T-cell (primary cell): Measurements from ENCODE around the gene DNAJC7. TPM values are rescaled to one million over a fixed set of nuclear protein-coding genes. Genes with fewer than 3 reads are reported as not detected.

ENCODE experiments used
- ATAC-seq, 4 experiments: fragments of 200-7000 bp in 3 of 4; fragments of 150-1000 bp in 1 of 4; cut with Tn5 transposase; replicated peaks in 1 of 4; 1 replicate in 3 of 4; 2 replicates in 1 of 4; pipeline ENCODE4 v1.10.0; 2021; ENCODE audit warnings: moderate library complexity in 3 of 4, mild to moderate bottlenecking in 2 of 4, moderate number of reproducible peaks in 1 of 4
- CTCF ChIA-PET, 2 donors: fragments of 300-600 bp; sonication (Branson Sonifier 250); formaldehyde crosslinking; loops; one replicate each; lab custom pipeline; 2022; ENCODE audit warnings: antibody characterized with exemption in 2 of 2; lab: Charles Lee
- POLR2A ChIA-PET, 2 donors: fragments of 300-600 bp; sonication (Branson Sonifier 250); formaldehyde crosslinking; loops; one replicate each; lab custom pipeline; 2022; ENCODE audit warnings: antibody characterized with exemption in 2 of 2; lab: Charles Lee
- DNase-seq, 35 experiments: peaks; one replicate each; pipeline versions ENCODE4 v3.0.0 to v3.0.0-alpha.2; 2013 to 2023
- H3K27ac ChIP-seq: one replicate; pipeline ENCODE4 v1.5.1; 2013; ENCODE audit warnings: low read length
- H3K27me3 ChIP-seq, 2 experiments: replicated peaks in 1 of 2; 1 replicate in 1 of 2; 2 replicates in 1 of 2; pipeline versions ENCODE4 v1.6.1 to v1.7.0; 2013; ENCODE audit warnings: low read length in 1 of 2, mixed read lengths in 1 of 2; ENCODE audit not compliant: control insufficient read depth in 2 of 2, insufficient read depth in 2 of 2; ENCODE audit errors: extremely low read depth in 1 of 2
- H3K36me3 ChIP-seq, 2 donors: 1 replicate in 1 of 2; 2 replicates in 1 of 2; pipeline versions ENCODE4 v1.6.1 to v1.7.0; 2013; ENCODE audit warnings: low read length in 1 of 2; ENCODE audit not compliant: control insufficient read depth in 2 of 2, insufficient read depth in 1 of 2; ENCODE audit errors: extremely low read depth in 1 of 2
- H3K4me1 ChIP-seq, 2 experiments: 1 replicate in 1 of 2; 2 replicates in 1 of 2; pipeline versions ENCODE4 v1.6.1 to v1.7.0; 2013; ENCODE audit warnings: low read length in 2 of 2, mixed read lengths in 1 of 2; ENCODE audit not compliant: insufficient read depth in 2 of 2, control insufficient read depth in 1 of 2; ENCODE audit errors: extremely low read depth in 1 of 2
- H3K4me3 ChIP-seq, 2 donors: 1 replicate in 1 of 2; 2 replicates in 1 of 2; pipeline versions ENCODE4 v1.5.1 to v1.7.0; 2013; ENCODE audit warnings: mild to moderate bottlenecking in 2 of 2, low read length in 1 of 2, moderate library complexity in 1 of 2; ENCODE audit not compliant: control insufficient read depth in 1 of 2; ENCODE audit errors: extremely low read depth in 1 of 2
- H3K9me3 ChIP-seq: 2 replicates; pipeline ENCODE4 v1.7.0; 2013
- H3K27ac Mint-ChIP-seq, 2 donors: one replicate each; pipeline ENCODE4 v1.8.0; 2020 to 2021; ENCODE audit warnings: mild to moderate bottlenecking in 2 of 2, mixed read lengths in 2 of 2
- H3K27me3 Mint-ChIP-seq, 2 donors: one replicate each; pipeline ENCODE4 v1.8.0; 2021 to 2022; ENCODE audit warnings: mixed read lengths in 2 of 2
- H3K36me3 Mint-ChIP-seq: one replicate; pipeline ENCODE4 v1.8.0; 2021; ENCODE audit warnings: mixed read lengths
- H3K4me1 Mint-ChIP-seq, 3 donors: one replicate each; pipeline ENCODE4 v1.8.0; 2020 to 2022; ENCODE audit warnings: mixed read lengths in 3 of 3, mild to moderate bottlenecking in 1 of 3
- H3K4me3 Mint-ChIP-seq, 3 donors: one replicate each; pipeline ENCODE4 v1.8.0; 2020 to 2022; ENCODE audit warnings: mild to moderate bottlenecking in 3 of 3, mixed read lengths in 3 of 3, moderate library complexity in 3 of 3
- H3K9me3 Mint-ChIP-seq, 3 donors: one replicate each; pipeline ENCODE4 v1.8.0; 2020 to 2022; ENCODE audit warnings: mixed read lengths in 3 of 3
- WGBS: methylation state at CpG from one replicate; pipeline ENCODE4 v1.1.5; 2013; ENCODE audit warnings: missing lambda C conversion rate; ENCODE audit not compliant: insufficient coverage; 5-methylcytosine and 5-hydroxymethylcytosine counted together
- total RNA-seq, 35 experiments: library from RNA in 6 of 35; stranded (reverse) in 6 of 35; fragments of 120-200 nt in 1 of 35; gene quantifications; one replicate each; pipeline versions ENCODE4 v1.2.1 to v1.2.4 and lab custom pipeline; 2013 to 2026

The DNAJC7 gene
- total RNA-seq, 5 donors from 2014 or later (not counting 1 experiment from before 2014, with no cell fraction given) = 107 to 129 (median 112) TPM

DNA sequence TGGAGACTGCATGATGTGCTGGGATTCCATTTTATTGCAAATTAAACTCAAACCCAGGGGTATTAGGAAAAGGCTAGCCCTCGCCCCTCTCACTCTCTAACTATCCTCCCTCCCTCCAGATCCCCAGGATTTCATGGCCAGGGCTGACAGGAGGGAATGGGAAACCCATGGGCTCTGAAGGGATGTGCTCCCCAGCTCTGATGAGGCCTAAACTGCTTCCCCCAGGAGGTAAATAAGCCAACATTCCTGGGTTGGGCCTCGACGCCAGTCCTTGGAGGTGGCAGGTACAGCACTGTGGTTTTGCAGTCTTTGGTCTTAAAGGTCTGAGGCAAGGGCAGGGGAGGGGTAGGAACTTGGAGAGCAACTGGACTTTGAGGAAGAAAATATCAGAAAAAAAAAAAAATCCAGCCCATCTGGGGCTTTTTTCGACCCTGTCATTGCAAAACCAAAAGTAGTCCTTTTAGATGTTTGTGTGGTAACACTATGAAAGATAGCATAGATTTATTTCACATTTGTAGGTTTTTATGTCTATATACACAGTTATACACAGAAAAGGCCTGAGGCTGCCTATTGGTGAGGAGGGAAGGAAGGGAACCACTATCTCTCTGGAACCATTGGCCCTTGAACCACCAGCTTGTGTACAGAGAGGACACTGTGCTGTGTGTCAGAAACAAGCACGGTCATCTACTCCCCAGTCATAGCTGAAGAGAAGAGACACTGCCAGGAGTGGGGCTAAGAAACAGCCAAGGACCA lies 21.2 kb upstream of the DNAJC7 start:
- WGBS = 68% methylated on average over 3 of the region's 5 CpGs
- Mint-ChIP-seq H3K36me3 (no peaks in the 10 kb centered on the region), H3K27ac (no peak overlapping the region), H3K9me3 (no peaks in the 10 kb centered on the region), H3K27me3 (peaks cover 0 to 23% of the 10 kb centered on the region in 2 donors), H3K4me3 (no peak overlapping the region), H3K4me1 (peaks cover 6 to 9% (median 7%) of the 10 kb centered on the region in 3 donors)
- Histone ChIP-seq H3K27me3 (peaks cover 0 to 35% of the 10 kb centered on the region in 2 experiments), H3K36me3 (no peaks in the 10 kb centered on the region), H3K27ac (no peak overlapping the region), H3K4me3 (no peak overlapping the region), H3K9me3 (no peaks in the 10 kb centered on the region), H3K4me1 (peaks cover 0 to 8% of the 10 kb centered on the region in 2 experiments)
- CTCF ChIA-PET = no interaction called here
- DNase-seq = no peak
- ATAC-seq = no peak
- POLR2A ChIA-PET = no interaction called here

DNA sequence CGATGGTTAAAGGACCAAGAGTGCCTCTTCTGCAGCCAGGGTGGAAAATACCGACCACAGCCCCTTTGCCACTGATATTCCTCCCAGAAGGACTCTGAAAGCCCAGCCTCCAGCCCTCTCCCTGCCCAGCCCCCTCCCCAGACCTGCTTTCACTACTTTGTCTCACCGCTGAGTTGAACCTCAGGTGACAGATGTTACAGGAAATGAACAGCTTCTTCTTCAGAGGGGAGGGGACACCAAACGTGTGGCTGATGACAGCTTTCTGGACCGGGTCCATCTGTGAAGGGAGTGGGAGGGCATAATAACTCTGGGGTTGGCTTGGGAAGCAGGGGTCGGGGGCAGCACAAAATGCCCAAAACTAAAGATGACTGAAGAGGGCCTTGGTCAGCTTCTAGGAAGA lies 16.8 kb upstream of the DNAJC7 start:
- ChIA-PET CTCF (interaction anchor here (0.7 to 1.4 kb wide), 4 partner anchors 9 to 57 kb away, joined by 3 read pairs; no protein-coding TSS in a partner anchor), POLR2A (no interaction called here)
- H3K4me3 ChIP-seq = no peak overlapping the region
- Mint-ChIP-seq H3K27ac (no peak overlapping the region), H3K4me1 (peaks cover 6 to 9% (median 7%) of the 10 kb centered on the region in 3 donors), H3K4me3 (no peak overlapping the region), H3K36me3 (no peaks in the 10 kb centered on the region), H3K9me3 (no peaks in the 10 kb centered on the region), H3K27me3 (peaks cover 0 to 13% of the 10 kb centered on the region in 2 donors)
- peaks cover 0 to 6% of the 10 kb centered on the region in 2 experiments for H3K4me1 ChIP-seq
- H3K36me3 ChIP-seq = no peaks in the 10 kb centered on the region
- ATAC-seq (peak in 1 of 4 experiments; percentile 48), DNase-seq (no peak)
- 10% methylated on average over 5 of the region's 6 CpGs for WGBS
- no peaks in the 10 kb centered on the region for H3K9me3 ChIP-seq
- peaks cover 0 to 23% of the 10 kb centered on the region in 2 experiments for H3K27me3 ChIP-seq
- no peak overlapping the region for H3K27ac ChIP-seq

DNA sequence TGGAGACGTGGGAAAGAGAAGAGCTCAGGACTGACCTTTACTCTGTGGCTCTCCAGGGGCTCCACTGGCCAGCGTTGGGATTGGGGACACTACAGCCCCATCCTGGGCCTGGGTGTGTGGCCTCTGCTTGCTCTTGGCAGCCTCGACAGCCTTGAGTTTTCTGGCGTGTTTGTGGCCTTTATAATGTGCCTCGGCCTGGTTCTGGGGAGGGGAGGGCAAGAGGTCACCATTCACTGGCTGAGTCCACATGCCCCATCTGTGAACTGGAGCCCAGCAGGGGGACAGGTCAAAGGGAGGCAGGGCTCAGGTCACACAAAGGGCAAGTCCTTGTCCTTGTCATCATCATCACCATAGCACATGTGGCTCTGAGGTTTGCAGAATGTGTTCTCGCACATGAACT lies 14.3 kb upstream of the DNAJC7 start:
- no peaks in the 10 kb centered on the region for H3K36me3 Mint-ChIP-seq
- ATAC-seq (no peak), DNase-seq (no peak)
- WGBS = 75% methylated on average over 4 of the region's 6 CpGs
- no peak overlapping the region for H3K4me3 Mint-ChIP-seq
- Histone ChIP-seq H3K27ac (no peak overlapping the region), H3K9me3 (no peaks in the 10 kb centered on the region), H3K4me1 (peaks cover 0 to 9% of the 10 kb centered on the region in 2 experiments), H3K27me3 (peaks cover 0 to 24% of the 10 kb centered on the region in 2 experiments), H3K36me3 (no peaks in the 10 kb centered on the region), H3K4me3 (no peak overlapping the region)
- H3K9me3 Mint-ChIP-seq = no peaks in the 10 kb centered on the region
- no peak overlapping the region for H3K27ac Mint-ChIP-seq
- ChIA-PET POLR2A (no interaction called here), CTCF (interaction anchor here in 1 of 2 donors (0.5 kb wide), 1 partner anchor 522 kb away, joined by 3 read pairs; no protein-coding TSS in a partner anchor)
- peaks cover 3 to 5% of the 10 kb centered on the region in 2 donors for H3K27me3 Mint-ChIP-seq
- H3K4me1 Mint-ChIP-seq = peaks cover 6 to 9% (median 7%) of the 10 kb centered on the region in 3 donors

DNA sequence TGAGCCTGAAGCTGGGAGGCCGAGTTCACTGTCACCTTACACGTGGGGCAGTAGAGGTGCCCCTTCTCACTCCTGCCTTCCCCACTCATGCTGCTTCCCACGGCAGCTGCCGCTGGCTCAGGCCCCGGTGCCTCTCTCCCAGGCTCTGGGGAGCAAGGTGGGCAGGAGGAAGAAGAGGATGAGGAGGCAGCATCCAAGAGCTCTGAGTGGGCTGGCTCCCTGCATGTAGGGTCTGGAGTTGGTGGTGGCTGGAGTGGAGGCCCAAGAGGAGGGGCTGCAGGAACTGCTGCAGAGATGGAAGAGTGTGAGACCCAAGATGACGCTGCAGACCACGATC lies 11.5 kb upstream of the DNAJC7 start:
- Histone ChIP-seq H3K4me1 (peaks cover 0 to 12% of the 10 kb centered on the region in 2 experiments), H3K9me3 (no peaks in the 10 kb centered on the region), H3K36me3 (peaks cover 0 to 10% of the 10 kb centered on the region in 2 donors), H3K27ac (no peak overlapping the region), H3K4me3 (no peak overlapping the region), H3K27me3 (peaks cover 0 to 19% of the 10 kb centered on the region in 2 experiments)
- ATAC-seq = no peak
- Mint-ChIP-seq H3K9me3 (no peaks in the 10 kb centered on the region), H3K4me1 (peaks cover 6 to 10% (median 6%) of the 10 kb centered on the region in 3 donors), H3K36me3 (peaks cover 5% of the 10 kb centered on the region), H3K4me3 (no peak overlapping the region), H3K27me3 (peaks cover 1 to 3% of the 10 kb centered on the region in 2 donors), H3K27ac (no peak overlapping the region)
- POLR2A ChIA-PET = no interaction called here
- CTCF ChIA-PET = interaction anchor here in 1 of 2 donors (0.5 kb wide), 1 partner anchor 58 kb away, joined by 3 read pairs; no protein-coding TSS in a partner anchor
- 81% methylated on average over 3 of the region's 7 CpGs for WGBS
- no peak for DNase-seq

DNA sequence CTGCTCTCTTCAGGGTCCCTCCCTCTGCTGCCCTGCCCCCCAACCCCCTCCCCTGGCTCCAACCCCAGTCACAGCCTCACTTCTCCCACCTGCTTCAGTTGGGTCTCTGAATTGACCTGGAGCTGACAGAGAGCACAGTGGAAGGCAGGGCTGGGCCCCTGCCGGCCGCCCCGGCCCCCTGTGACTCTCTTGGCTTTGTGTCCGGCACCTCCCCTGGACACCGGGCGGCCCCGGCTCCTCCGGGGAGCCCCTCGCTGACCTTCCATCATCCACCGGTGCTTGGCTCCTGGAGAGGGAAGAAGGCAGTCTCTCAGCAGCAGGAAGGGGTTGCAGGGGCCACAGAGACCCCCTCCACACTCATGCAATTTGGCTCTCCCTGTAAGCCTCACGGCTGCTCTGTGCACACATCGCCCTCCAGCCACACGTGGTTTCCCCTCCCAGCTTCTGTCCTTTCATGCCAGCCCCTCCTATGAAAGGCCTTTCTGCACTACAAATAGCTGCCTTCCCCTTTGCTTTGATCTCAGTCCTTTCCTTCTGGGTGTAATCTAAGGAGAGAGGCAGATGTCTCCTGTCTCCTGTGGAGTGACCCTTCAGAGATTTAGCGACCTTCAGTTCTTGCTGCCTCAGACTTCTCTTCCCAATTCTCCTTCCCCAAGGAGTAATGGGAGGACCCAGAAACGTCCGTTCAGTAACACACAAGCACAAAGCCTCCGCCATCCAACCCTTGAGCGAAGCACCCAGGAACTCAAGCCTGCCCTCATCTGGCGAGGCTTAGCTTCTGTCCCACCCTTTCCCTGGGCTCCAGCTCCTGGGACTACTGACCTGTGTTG lies 10.9 kb upstream of the DNAJC7 start:
- no peak overlapping the region for H3K27ac Mint-ChIP-seq
- peaks cover under 1 to 15% of the 10 kb centered on the region in 2 donors for H3K36me3 ChIP-seq
- CTCF ChIA-PET = interaction anchor here (0.5 to 2.5 kb wide), 2 partner anchors 10 to 58 kb away, joined by 3 to 11 read pairs; partner anchors contain the start of gene DNAJC7 (in 1 of the 2)
- H3K4me3 Mint-ChIP-seq = no peak overlapping the region
- POLR2A ChIA-PET = no interaction called here
- H3K9me3 ChIP-seq = no peaks in the 10 kb centered on the region
- H3K36me3 Mint-ChIP-seq = peaks cover 10% of the 10 kb centered on the region
- 75% methylated on average over 10 of the region's 19 CpGs for WGBS
- H3K27ac ChIP-seq = no peak overlapping the region
- H3K27me3 Mint-ChIP-seq = peaks cover 0 to 3% of the 10 kb centered on the region in 2 donors
- no peak for ATAC-seq
- no peaks in the 10 kb centered on the region for H3K9me3 Mint-ChIP-seq
- no peak overlapping the region for H3K4me3 ChIP-seq
- H3K4me1 Mint-ChIP-seq = peaks cover 5 to 7% (median 5%) of the 10 kb centered on the region in 3 donors
- H3K27me3 ChIP-seq = peaks cover 0 to 19% of the 10 kb centered on the region in 2 experiments
- H3K4me1 ChIP-seq = peaks cover 0 to 11% of the 10 kb centered on the region in 2 experiments
- DNase-seq = no peak

DNA sequence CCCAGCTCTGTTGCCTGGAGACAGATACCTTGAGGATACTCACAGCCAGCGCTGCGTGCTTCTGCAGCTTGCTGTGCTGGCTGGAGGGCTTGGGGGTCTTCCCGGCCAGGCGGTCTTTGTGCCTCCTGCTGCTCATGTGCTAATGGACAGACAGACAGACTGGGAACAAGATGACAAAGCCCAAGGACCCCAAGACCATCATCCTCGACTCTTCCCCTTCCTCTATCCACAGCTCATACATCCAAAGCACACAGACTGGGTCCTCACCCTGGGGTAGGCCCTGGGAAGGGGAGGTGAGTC lies 10.3 kb upstream of the DNAJC7 start:
- H3K36me3 ChIP-seq = peaks cover 3 to 20% of the 10 kb centered on the region in 2 donors
- Mint-ChIP-seq H3K4me3 (no peak overlapping the region), H3K36me3 (peaks cover 10% of the 10 kb centered on the region), H3K27me3 (peaks cover 0 to 3% of the 10 kb centered on the region in 2 donors), H3K27ac (no peak overlapping the region), H3K9me3 (no peaks in the 10 kb centered on the region), H3K4me1 (peaks cover 5 to 7% (median 5%) of the 10 kb centered on the region in 3 donors)
- CTCF ChIA-PET = interaction anchor here (0.6 to 2.5 kb wide), 2 partner anchors 9 to 85 kb away, joined by 6 to 11 read pairs; partner anchors contain the start of genes DHX58 (in 1 of the 2) and DNAJC7 (in 1 of the 2)
- no peaks in the 10 kb centered on the region for H3K9me3 ChIP-seq
- DNase-seq (no peak), ATAC-seq (no peak)
- 95% methylated on average over 4 of the region's 5 CpGs for WGBS
- peaks cover 0 to 15% of the 10 kb centered on the region in 2 experiments for H3K27me3 ChIP-seq
- H3K4me1 ChIP-seq = peaks cover 0 to 11% of the 10 kb centered on the region in 2 experiments
- no peak overlapping the region for H3K4me3 ChIP-seq
- H3K27ac ChIP-seq = no peak overlapping the region
- POLR2A ChIA-PET = no interaction called here
